ENCODE measurements around the gene CENPU. TPM values are rescaled to one million over a fixed set of nuclear protein-coding genes. Genes with fewer than 3 reads are reported as not detected.
"Not testable (repeated sequence)": the region's sequence is repeated elsewhere in the genome, so short reads cannot be mapped to it uniquely, and the experiment has no call there.

The CENPU gene
- polyA plus RNA-seq, 1 donor from 2014 or later = 13.0 TPM

DNA sequence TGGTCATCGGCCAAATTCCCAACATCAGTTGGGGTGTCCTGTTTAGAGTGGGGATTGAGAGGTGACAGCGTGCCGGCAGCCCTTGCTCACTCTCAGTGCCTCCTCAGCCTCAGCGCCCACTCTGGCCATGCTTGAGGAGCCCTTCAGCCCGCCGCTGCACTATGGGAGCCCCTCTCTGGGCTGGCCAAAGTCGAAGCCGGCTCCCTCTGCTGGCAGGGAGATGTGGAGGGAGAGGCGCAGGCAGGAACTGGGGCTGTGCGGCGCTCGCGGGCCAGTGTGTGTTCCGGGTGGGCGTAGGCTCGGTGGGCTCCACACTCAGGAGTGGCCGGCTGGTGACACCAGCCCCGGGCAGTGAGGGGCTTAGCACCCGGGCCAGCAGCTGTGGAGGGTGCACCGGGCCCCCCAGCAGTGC, 7.1 kb upstream of the CENPU start:
- TF ChIP-seq EP300 (conservative IDR thresholded peaks at IDR 0.05; ENCODE audit: poor library complexity, severe bottlenecking) = no peak
- no peak for TF ChIP-seq POLR2AphosphoS5 (IDR thresholded peaks at IDR 0.05)
- TF ChIP-seq SMC3 (conservative IDR thresholded peaks at IDR 0.05; ENCODE audit: poor library complexity) = no peak
- no peak for TF ChIP-seq RAD21 (conservative IDR thresholded peaks at IDR 0.05)
- TF ChIP-seq TAF1 (IDR thresholded peaks at IDR 0.05; ENCODE audit: low read depth) = no peak
- TF ChIP-seq, protein P1, sequence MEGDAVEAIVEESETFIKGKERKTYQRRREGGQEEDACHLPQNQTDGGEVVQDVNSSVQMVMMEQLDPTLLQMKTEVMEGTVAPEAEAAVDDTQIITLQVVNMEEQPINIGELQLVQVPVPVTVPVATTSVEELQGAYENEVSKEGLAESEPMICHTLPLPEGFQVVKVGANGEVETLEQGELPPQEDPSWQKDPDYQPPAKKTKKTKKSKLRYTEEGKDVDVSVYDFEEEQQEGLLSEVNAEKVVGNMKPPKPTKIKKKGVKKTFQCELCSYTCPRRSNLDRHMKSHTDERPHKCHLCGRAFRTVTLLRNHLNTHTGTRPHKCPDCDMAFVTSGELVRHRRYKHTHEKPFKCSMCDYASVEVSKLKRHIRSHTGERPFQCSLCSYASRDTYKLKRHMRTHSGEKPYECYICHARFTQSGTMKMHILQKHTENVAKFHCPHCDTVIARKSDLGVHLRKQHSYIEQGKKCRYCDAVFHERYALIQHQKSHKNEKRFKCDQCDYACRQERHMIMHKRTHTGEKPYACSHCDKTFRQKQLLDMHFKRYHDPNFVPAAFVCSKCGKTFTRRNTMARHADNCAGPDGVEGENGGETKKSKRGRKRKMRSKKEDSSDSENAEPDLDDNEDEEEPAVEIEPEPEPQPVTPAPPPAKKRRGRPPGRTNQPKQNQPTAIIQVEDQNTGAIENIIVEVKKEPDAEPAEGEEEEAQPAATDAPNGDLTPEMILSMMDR (IDR thresholded peaks at IDR 0.05; ENCODE audit: poor library complexity, severe bottlenecking) = no peak
- no peak for TF ChIP-seq EZH2 (IDR thresholded peaks at IDR 0.05; ENCODE audit: borderline replicate concordance, insufficient read depth, low read length, poor library complexity, severe bottlenecking)
- TF ChIP-seq, protein P2, sequence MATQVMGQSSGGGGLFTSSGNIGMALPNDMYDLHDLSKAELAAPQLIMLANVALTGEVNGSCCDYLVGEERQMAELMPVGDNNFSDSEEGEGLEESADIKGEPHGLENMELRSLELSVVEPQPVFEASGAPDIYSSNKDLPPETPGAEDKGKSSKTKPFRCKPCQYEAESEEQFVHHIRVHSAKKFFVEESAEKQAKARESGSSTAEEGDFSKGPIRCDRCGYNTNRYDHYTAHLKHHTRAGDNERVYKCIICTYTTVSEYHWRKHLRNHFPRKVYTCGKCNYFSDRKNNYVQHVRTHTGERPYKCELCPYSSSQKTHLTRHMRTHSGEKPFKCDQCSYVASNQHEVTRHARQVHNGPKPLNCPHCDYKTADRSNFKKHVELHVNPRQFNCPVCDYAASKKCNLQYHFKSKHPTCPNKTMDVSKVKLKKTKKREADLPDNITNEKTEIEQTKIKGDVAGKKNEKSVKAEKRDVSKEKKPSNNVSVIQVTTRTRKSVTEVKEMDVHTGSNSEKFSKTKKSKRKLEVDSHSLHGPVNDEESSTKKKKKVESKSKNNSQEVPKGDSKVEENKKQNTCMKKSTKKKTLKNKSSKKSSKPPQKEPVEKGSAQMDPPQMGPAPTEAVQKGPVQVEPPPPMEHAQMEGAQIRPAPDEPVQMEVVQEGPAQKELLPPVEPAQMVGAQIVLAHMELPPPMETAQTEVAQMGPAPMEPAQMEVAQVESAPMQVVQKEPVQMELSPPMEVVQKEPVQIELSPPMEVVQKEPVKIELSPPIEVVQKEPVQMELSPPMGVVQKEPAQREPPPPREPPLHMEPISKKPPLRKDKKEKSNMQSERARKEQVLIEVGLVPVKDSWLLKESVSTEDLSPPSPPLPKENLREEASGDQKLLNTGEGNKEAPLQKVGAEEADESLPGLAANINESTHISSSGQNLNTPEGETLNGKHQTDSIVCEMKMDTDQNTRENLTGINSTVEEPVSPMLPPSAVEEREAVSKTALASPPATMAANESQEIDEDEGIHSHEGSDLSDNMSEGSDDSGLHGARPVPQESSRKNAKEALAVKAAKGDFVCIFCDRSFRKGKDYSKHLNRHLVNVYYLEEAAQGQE (IDR thresholded peaks at IDR 0.05; ENCODE audit: borderline replicate concordance) = no peak
- no peak for TF ChIP-seq MXI1 (conservative IDR thresholded peaks at IDR 0.05; ENCODE audit: poor library complexity, severe bottlenecking)
- H4K20me1 ChIP-seq (ENCODE audit: insufficient read depth) = no peaks in the 10 kb centered on the region
- H3K36me3 ChIP-seq (ENCODE audit: insufficient read depth, low read length) = no peaks in the 10 kb centered on the region
- H3K79me2 ChIP-seq (replicated peaks; ENCODE audit: insufficient read depth, low read length) = no peaks in the 10 kb centered on the region
- H3K9me2 ChIP-seq (ENCODE audit: insufficient read depth, low read length) = no peaks in the 10 kb centered on the region
- no peaks in the 10 kb centered on the region for H3K27me3 ChIP-seq (ENCODE audit: insufficient read depth, low read depth, low read length)
- no peak overlapping the region for H3K4me2 ChIP-seq (ENCODE audit: low read length)
- H3K9me3 ChIP-seq (ENCODE audit: low read length) = no peaks in the 10 kb centered on the region
- H3F3A ChIP-seq (ENCODE audit: insufficient read depth, low read length, poor library complexity, severe bottlenecking) = no peaks in the 10 kb centered on the region
- no peak overlapping the region for H2AFZ ChIP-seq (ENCODE audit: low read depth, low read length)
- no peak overlapping the region for H3K4me3 ChIP-seq (ENCODE audit: low read length)
- H3K9ac ChIP-seq (ENCODE audit: low read length) = no peak overlapping the region
- no peak overlapping the region for H3K27ac ChIP-seq (ENCODE audit: low read length)

- H3K4me3 ChIP-seq (ENCODE audit: low read length); H3K27ac ChIP-seq (ENCODE audit: low read length); H3K79me2 ChIP-seq (replicated peaks; ENCODE audit: insufficient read depth, low read length); H3F3A ChIP-seq (ENCODE audit: insufficient read depth, low read length, poor library complexity, severe bottlenecking); H3K36me3 ChIP-seq (ENCODE audit: insufficient read depth, low read length); H3K9me3 ChIP-seq (ENCODE audit: low read length); H3K9ac ChIP-seq (ENCODE audit: low read length); H2AFZ ChIP-seq (ENCODE audit: low read depth, low read length); H4K20me1 ChIP-seq (ENCODE audit: insufficient read depth); H3K4me2 ChIP-seq (ENCODE audit: low read length); H3K27me3 ChIP-seq (ENCODE audit: insufficient read depth, low read depth, low read length); H3K9me2 ChIP-seq (ENCODE audit: insufficient read depth, low read length): not testable (repeated sequence)
Measured at GRCh38 chr4:184739575-184739974, 5.7 kb upstream of the CENPU start.

DNA sequence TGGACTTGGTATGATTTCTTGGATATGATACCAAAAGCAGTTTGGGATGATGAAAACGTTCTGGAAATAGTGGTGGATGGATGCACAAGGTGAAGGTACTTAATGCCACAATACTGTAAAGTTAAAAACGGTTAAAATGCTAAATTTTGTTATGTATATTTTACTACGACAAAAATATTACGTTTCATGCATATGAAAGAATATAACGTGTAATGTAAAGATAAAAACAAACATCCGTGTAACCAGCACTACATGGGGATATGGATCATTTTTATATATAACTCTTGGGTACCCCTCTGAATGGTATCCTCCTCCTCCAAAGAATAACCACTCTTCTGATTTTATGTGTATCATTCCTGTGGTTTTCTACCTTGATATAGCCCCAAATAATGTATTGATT, 862 bp upstream of the CENPU start:
- TF ChIP-seq MXI1 (conservative IDR thresholded peaks at IDR 0.05; ENCODE audit: poor library complexity, severe bottlenecking) (no peak), EP300 (conservative IDR thresholded peaks at IDR 0.05; ENCODE audit: poor library complexity, severe bottlenecking) (no peak), SMC3 (conservative IDR thresholded peaks at IDR 0.05; ENCODE audit: poor library complexity) (no peak), TAF1 (IDR thresholded peaks at IDR 0.05; ENCODE audit: low read depth) (no peak), RAD21 (conservative IDR thresholded peaks at IDR 0.05) (no peak), EZH2 (IDR thresholded peaks at IDR 0.05; ENCODE audit: borderline replicate concordance, insufficient read depth, low read length, poor library complexity, severe bottlenecking) (no peak), POLR2AphosphoS5 (IDR thresholded peaks at IDR 0.05) (no peak)
- TF ChIP-seq, protein P1 (IDR thresholded peaks at IDR 0.05; ENCODE audit: poor library complexity, severe bottlenecking) = no peak
- TF ChIP-seq, protein P2 (IDR thresholded peaks at IDR 0.05; ENCODE audit: borderline replicate concordance) = no peak
- peak overlapping the region; percentile 74 for H3K27ac ChIP-seq (ENCODE audit: low read length)
- H3F3A ChIP-seq (ENCODE audit: insufficient read depth, low read length, poor library complexity, severe bottlenecking) = no peaks in the 10 kb centered on the region
- peak overlapping the region; percentile 61 for H3K9ac ChIP-seq (ENCODE audit: low read length)
- H3K9me3 ChIP-seq (ENCODE audit: low read length) = no peaks in the 10 kb centered on the region
- peak overlapping the region; percentile 89 for H2AFZ ChIP-seq (ENCODE audit: low read depth, low read length)
- peak overlapping the region; percentile 84 for H3K4me3 ChIP-seq (ENCODE audit: low read length)
- peak overlapping the region; percentile 56 for H3K4me2 ChIP-seq (ENCODE audit: low read length)
- H4K20me1 ChIP-seq (ENCODE audit: insufficient read depth) = no peaks in the 10 kb centered on the region
- no peaks in the 10 kb centered on the region for H3K36me3 ChIP-seq (ENCODE audit: insufficient read depth, low read length)
- H3K79me2 ChIP-seq (replicated peaks; ENCODE audit: insufficient read depth, low read length) = peaks cover 20% of the 10 kb centered on the region
- no peaks in the 10 kb centered on the region for H3K27me3 ChIP-seq (ENCODE audit: insufficient read depth, low read depth, low read length)
- no peaks in the 10 kb centered on the region for H3K9me2 ChIP-seq (ENCODE audit: insufficient read depth, low read length)
